ENCODE results near the gene OR10G3.

GRCh38 chr14:21523203-21523602 lies 56.7 kb downstream of the OR10G3 start:
- no peak for TF ChIP-seq CTCF (IDR thresholded peaks at IDR 0.05)
- no peak for TF ChIP-seq POLR2A (IDR thresholded peaks at IDR 0.05; ENCODE audit: low read depth)
- TF ChIP-seq POLR2AphosphoS5 (IDR thresholded peaks at IDR 0.05): no peak
